Transverse colon (tissue), 4 donors: ENCODE results near the gene CLCN1.

Experiments
- CTCF ChIP-seq, 5 experiments: fragments of 200-600 bp in 3 of 5; fragments of 450-650 bp in 2 of 5; sonication (generic) in 3 of 5; IDR thresholded peaks; 1 replicate in 2 of 5; 2 replicates in 3 of 5; pipeline ENCODE4 v1.5.1; 2016 to 2017; ENCODE audit warnings: antibody characterized with exemption in 5 of 5, inconsistent platforms in 3 of 5, mild to moderate bottlenecking in 2 of 5, moderate library complexity in 1 of 5
- POLR2AphosphoS5 ChIP-seq, 3 donors: sonication (generic); formaldehyde crosslinking; IDR thresholded peaks; one replicate each; pipeline ENCODE4 v1.6.1; 2016; ENCODE audit warnings: antibody characterized with exemption in 3 of 3

- TF ChIP-seq CTCF (IDR thresholded peaks at IDR 0.05) (no peak), POLR2AphosphoS5 (IDR thresholded peaks at IDR 0.05) (no peak)
Observed at GRCh38 chr7:143382791-143383641, 67.1 kb downstream of the CLCN1 start.
